GM19372 (cell line): ENCODE data around the gene TNFRSF1B.
"Not testable (repeated sequence)": the region's sequence is repeated elsewhere in the genome, so short reads cannot be mapped to it uniquely, and the experiment has no call there.

Source experiments
- ATAC-seq: cut with Tn5 transposase; IDR thresholded peaks from one replicate; pipeline ENCODE4 v1.9.1; 2021; ENCODE audit warnings: mild to moderate bottlenecking, low read depth, moderate library complexity; ENCODE audit not compliant: unreplicated experiment

Gene TNFRSF1B

DNA sequence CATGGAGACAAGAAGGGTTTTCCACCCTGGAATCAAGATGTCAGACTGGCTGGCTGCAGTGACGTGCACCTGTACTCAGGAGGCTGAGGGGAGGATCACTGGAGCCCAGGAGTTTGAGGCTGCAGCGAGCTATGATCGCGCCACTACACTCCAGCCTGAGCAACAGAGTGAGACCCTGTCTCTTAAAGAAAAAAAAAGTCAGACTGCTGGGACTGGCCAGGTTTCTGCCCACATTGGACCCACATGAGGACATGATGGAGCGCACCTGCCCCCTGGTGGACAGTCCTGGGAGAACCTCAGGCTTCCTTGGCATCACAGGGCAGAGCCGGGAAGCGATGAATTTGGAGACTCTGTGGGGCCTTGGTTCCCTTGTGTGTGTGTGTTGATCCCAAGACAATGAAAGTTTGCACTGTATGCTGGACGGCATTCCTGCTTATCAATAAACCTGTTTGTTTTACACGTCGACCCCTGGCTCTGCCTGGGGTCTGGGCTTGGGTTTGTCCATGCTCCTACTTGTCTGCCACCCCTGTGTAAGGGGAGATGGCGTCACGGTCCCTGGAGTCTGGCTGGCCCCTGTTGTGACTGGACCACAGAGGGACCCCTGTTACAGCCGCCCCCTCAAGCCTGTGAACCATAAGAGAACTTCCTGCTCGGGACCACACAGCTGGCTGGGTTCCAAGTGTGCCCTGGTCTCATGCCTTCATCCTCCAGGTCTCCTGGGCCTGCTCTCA, 42.1 kb downstream of the TNFRSF1B start:
- ATAC-seq, result no peak

- no peak for ATAC-seq
These were observed 42.7 kb downstream of the TNFRSF1B start for GRCh38 chr1:12209495-12209832.

- ATAC-seq, result no peak
These were observed 48.5 kb downstream of the TNFRSF1B start for GRCh38 chr1:12215118-12215961.

DNA sequence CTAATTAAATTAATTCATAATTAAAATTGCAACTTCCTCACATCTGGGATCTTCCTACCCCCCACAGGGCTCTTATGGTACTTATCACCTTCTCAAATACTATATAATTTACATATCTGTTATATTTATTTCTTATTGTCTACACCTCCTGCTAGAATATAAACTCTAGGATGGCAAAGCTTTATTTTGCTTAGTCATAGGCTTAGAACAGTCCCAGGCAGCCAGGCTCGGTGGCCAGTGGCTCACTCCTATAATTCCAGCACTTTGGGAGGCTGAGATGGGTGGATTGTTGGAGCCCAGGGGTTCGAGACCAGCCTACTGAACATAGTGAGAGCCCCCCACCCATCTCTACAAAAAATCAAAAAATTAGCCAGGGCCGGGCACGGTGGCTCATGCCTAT, 53.0 kb downstream of the TNFRSF1B start:
- no peak for ATAC-seq

- no peak for ATAC-seq
These were observed 54.1 kb downstream of the TNFRSF1B start for GRCh38 chr1:12220890-12221289.

GRCh38 chr1:12222700-12223099, 55.9 kb downstream of the TNFRSF1B start:
- not testable (repeated sequence) for ATAC-seq

- not testable (repeated sequence) for ATAC-seq
These were observed 57.3 kb downstream of the TNFRSF1B start for GRCh38 chr1:12224092-12224491.

- ATAC-seq, result no peak
These were observed 62.2 kb downstream of the TNFRSF1B start for GRCh38 chr1:12228979-12229378.

DNA sequence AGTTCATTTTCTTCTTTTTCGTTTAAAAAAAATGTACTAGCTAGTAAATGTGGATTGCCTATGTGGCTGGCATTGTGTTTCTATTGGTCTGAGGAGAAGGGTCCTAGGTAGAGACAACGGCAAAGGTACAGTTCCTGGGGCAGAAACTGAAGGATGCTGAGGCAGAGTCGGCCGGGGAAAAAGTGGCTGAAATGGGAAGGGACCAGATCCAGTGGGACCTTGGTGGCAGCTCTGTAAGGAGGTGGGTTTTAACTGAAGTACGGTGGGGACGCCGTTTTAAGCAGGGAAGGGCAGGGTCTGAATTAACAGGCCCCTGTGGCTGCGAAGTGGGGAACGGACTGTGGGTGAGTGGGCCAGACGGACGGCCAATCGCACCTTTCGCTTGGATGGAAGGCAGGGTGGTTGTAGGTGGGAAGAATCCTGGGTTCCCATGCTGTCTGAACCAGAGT, 62.6 kb downstream of the TNFRSF1B start:
- no peak for ATAC-seq

DNA sequence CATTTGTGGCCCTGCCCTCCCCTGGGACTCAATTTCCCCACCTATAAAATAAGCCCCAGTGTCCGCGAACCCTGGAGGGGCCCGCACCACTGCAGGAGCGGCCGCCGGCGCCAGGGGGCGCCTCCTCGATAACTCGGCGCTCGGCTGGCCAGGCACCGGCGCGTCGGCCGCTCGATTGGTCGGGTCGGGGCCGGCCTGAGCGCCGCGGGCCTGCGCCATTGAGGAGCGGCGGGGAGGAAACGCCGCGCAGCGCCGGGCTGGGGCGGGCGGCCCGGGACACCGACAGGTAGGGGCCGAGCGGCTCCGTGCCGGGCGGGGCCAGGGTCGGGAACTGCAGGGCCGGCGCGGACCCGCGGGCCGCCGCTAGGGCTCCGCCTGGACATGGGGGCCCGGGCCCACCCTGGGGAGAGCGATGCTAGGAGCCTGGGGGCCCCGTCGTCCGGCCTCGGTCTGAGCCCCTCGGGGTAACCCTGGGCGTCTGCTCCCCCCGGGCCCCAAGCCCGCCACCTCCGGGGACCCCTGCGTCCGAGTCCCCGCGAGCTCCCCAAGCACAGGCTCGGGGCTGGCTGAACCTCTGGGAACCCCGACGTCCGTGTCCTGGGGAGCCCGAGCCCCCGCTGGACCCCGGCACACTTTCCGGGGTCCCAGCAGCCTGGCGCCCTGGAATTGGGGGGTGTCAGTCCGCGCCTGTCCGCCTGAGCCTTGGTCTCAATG, 63.2 kb downstream of the TNFRSF1B start, which contains the start of gene VPS13D:
Gene VPS13D (plus strand): TSS at position 196 of the 714 bp plus-strand sequence. CDS start 4,237 bp downstream, outside the sequence.
- peak; percentile 78 for ATAC-seq

DNA sequence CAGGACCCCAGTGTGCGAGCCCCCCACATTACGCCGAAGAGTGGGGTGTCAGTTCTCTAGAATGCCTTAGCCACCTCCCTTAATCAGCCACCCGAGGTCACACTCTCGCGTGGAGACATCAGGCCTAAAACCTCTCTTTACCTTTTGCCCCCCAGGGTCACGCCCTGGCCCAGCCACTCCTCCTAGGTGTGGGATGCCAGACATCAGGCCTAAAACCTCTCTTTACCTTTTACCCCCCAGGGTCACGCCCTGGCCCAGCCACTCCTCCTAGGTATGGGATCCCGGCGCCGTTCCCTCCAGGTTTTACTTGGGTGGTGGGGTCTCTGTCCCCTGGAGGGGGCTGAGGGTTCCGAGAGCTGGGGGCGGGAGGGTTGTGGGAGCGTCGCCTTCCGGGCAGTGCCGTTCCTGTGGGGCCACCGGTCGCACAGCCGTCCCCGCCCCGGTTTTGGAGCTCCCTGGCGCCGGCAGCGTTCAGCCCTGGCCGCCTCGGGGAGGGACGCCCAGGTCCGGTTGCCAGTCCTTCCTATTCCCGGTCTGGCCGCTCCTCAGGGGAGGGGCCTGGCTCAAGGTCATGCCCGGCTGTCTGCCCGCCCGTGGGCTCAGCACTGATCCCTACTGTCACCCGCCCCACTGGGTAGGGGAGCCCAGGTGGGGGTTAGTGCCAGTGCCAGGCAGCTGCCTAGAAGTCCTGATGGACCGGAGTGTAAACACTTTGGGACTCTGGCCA, 63.9 kb downstream of the TNFRSF1B start:
- ATAC-seq, result no peak

DNA sequence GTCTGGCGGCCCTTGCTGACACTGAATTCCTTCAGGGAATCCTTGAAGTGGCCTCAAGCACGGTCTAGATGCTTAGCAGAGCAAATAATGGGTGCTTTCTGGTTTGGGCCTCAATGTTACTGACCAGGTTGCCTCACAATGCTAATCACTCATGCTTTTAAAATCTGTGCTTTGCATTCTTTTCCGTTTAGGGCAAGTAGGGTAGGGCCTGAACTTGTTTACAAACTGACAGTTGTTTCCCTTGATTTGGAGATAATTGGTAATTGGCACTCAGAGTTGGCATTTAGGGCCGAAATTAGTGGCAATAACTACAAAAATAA, 64.4 kb downstream of the TNFRSF1B start:
- no peak for ATAC-seq

GRCh38 chr1:12232221-12232620, 65.4 kb downstream of the TNFRSF1B start:
- no peak for ATAC-seq

DNA sequence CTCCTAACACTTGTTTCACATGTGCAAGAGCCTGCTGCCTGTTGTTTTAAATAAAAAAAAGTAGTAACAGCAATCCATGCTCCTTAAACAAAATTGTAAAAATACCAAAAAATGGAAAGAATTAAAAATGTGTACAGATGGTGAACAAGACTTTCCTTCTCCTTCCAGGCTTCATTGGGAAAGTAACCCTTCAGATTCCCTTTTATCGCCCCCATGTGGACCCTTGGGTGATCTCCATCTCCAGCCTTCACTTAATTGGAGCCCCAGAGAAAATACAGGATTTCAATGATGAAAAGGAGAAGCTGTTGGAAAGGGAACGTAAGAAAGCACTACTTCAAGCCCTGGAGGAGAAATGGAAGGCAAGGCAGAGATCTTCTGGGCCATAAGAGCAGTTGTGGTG, 77.3 kb downstream of the TNFRSF1B start:
- no peak for ATAC-seq

DNA sequence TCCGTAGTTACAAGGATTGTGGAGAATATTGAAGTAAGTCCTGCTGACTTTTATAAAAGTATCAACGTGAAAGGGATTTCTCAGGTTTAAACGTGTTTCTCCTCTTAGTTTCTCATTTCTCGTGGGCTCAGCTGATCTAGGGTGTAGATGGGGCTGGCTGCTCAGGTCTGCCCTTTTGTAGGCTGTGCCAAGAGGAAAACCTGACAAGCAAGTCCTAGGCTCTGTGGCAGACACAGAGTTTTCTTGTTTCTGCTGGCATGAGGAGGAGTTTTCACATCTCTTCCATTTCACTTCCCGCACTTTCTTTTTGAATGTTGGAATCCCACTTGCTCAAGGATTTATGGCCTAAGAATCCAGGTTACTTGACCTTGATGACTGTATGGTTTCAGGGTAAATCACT, 77.8 kb downstream of the TNFRSF1B start:
- no peak for ATAC-seq

- no peak for ATAC-seq
These were observed 78.3 kb downstream of the TNFRSF1B start for GRCh38 chr1:12245116-12245515.

GRCh38 chr1:12245733-12246132, 78.9 kb downstream of the TNFRSF1B start:
- no peak for ATAC-seq

DNA sequence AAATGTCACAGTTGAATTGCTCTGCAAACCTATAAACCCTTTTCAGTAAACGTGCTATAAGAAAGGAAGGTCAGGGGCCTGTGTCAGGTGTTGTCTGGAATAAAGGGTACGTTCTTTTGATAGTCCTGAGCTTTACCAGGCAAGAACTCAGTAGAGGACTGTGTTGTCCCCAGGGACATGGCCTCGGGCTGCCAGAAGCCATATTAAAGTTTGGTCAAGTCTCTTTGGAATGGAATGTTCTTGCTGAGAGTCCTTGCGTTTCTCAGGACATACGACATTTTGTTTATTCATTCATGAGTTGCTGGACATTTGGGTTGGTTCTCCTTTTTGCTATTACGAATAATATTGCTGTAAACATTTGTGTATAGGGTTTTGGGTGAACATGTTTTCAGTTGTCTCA, 79.8 kb downstream of the TNFRSF1B start:
- ATAC-seq, result no peak

DNA sequence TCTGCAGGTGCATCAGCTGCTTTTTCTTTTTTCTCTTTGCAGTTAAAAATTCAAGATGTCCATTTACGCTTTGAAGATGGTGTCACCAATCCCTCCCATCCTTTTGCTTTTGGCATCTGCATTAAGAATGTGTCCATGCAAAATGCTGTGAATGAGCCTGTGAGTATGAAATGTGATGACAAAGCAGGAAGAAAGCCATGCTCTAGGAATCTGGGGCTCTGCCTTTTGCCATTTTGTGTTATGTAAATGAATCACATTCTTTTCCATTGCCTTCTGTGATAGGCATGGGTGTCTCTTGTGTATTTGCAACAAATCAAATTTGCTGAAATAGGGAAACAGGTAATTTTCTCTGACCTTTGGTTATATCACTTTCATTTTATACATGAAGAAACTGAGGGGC, 82.4 kb downstream of the TNFRSF1B start:
- ATAC-seq, result no peak

DNA sequence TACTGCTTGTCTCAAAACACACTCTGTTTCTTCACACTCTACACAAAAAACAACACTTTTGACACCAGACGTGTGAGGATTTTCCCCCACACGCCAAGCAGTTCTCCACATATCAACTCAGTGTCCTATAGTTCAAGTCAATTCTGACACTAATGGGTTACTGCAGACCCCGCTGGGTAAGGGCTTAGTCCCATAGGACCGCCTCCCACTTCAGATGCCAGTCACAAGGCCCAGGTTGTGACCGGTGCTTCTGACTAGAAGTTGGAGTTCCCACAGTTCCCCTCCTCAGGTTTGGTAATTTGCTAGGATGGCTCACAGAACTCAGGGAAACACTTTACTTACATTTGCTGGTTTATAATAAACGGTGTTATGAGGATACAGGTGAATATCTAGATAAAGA, 83.0 kb downstream of the TNFRSF1B start:
- ATAC-seq, result no peak

DNA sequence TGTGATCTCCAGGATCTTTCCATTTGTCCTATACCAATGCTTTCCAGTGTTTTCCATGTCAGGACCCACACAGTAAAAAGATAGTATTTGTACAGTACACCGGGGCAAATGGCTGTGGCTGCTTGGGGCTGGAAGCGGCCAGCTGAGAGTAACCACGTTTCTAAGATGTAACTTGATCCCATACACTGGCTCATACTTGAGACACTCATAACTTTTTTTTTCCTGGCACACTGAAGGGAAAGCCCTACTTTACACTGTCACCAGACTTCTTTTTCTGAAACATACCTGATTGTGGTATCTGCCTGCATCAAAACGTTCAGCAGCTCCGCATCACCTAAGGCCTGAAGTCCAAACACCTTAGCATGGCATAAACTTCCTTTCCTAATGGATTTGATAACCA, 84.7 kb downstream of the TNFRSF1B start:
- no peak for ATAC-seq
